HL-60/S4 (cell line): ENCODE measurements around the gene MOB3B.
"Not testable (repeated sequence)": the region's sequence is repeated elsewhere in the genome, so short reads cannot be mapped to it uniquely, and the experiment has no call there.

ENCODE experiments used
- in situ Hi-C: fragments of 300-500 bp; cut with MboI; formaldehyde crosslinking; loops from 2 replicates; pipeline ENCODE4 v1.14.3; 2022; ENCODE audit warnings: low sequenced_read_pairs

The MOB3B gene

DNA sequence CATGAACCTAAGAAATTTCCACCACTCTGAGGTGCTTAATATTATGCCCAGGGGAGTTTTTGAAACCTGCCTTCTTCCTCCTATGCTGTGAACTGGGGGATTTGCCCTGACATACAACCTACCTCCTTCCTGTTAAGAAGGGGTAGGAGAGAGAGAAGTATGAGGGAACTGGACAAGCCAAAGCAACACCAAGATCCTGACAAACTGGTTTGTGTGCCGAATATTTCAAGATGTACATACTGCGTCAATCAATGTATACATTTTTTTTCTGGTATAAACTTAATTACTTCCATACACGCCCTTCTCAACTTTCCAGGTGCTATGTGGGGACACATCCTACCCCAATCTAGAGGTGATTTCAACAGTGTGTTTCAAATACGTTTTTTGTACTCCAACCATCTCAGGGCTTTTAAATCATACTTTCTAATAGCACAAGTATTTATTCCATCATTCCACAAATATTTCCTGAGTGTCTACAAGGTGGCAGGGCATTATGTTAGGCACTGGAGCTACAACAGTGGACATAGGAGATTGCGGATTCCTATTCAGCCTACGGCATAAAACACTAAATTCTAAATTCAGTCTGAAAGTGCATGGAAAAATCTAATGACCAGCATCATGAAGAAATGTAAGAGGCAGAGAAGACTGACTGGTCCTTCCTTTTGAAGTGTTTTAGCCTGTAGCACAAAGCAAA is 75.6 kb downstream of the MOB3B start:
- in situ Hi-C loops: no loop called here

DNA sequence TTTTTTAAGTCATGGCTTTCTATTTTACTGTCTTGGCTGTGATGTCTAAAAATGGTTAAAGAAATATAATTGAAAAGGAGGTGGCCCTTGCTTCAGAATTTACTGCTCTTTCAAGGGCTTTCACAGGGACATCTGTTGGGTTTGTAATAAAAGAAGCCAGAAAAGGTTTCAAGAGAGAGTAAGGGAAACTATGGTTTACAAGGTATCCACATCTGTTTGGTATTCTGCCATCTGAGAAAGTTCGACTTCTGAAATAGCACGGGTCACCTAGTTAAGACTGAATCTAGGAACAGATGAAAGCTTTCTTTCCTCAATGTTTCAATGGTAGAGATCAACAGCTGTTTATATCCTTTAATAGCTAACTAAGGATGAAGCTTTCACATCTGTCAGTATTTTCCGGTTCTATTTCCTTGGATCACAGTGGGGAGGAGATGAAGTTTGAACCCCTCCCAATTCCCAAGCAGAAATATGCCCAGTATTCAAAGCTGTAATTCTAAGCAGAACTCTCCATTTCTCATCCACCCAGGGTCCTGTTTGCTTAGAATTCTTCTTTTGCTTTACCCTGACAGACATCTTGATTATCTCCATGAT is 78.3 kb downstream of the MOB3B start:
- in situ Hi-C loops: no loop called here

DNA sequence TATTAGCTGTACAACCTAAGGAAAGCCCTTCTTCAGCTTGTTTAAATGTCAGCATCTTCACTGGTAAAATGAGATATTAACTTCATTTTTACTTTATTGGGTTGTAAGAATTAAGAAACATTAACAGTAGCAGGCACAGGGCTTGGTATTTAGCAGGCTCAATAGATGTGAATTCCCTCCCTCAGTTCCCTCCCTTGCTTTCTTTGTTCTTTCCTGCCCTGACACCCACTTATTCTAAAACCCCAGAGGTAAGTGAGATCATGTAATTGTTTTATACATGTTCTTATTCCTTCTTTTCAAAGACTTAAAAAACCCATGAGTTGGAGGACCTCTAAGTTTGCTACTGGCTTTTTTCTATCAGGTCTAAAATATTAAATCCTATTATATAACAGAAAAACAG is 78.9 kb downstream of the MOB3B start:
- in situ Hi-C loops: no loop called here

DNA sequence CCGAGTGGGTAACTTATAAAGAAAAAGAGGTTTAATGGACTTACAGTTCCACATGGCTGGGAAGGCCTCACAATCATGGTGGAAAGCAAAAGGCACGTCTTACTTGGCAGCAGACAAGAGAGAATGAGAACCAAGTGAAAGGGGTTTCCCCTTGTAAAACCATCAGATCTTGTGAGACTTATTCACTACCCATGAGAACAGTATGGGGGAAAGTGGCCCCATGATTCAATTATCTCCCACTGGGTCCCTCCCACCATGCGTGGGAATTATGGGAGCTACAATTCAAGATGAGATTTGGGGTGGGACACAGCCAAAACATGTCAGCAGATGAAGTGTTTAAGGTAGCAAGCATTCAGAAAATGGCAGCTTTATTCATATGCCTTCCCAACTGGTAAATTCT is 81.3 kb downstream of the MOB3B start:
- in situ Hi-C loops: not testable (repeated sequence)

DNA sequence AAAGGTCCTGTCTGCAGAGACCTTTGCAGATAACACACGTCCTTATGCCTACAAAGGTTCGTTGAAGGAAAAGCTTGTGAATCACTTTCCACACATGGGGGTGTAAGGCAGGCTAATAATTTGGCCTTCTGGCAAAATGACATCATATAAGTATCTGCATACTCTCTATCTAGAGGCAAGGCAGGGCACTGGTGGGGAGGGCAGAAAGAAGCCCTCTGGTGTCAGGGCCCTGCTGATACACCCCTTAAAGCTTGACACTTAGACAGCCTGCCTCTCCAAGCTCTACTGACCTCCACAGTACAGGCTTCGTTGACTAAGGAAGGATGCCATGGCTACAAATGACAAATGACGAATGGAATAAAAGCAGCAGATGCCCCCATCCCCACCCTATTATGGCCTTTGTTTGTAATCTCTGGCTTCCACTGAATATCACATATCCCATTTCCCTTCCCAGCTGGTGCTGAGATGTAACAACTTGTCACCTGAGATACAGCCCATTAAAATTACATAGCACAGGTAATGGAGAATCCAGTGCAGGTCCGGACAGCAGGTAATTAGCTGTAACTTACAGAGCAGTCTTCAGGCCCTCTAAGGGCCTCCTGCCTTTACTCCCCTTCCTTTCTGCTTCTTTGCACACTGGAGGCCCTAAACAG is 82.5 kb downstream of the MOB3B start:
- in situ Hi-C loops: no loop called here

DNA sequence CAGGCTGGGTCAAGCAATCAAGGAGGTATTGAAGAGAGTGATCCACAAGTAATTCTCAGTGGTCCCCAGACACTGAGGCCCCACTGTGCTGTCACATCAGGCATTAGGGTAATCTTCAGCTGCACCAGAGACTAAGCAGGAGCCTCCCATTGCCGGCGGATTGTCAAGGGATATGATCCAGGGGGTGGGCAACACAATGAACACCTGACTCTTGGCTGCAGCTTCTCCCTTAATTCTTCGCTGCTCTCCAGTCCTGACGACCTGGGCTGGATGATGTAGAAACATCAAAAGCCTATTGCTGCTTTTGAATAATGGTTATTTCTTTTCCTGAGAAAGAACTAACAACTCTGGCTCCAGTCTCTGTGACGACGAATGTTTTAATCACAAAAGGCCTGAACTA is 83.9 kb downstream of the MOB3B start:
- in situ Hi-C loops: no loop called here

DNA sequence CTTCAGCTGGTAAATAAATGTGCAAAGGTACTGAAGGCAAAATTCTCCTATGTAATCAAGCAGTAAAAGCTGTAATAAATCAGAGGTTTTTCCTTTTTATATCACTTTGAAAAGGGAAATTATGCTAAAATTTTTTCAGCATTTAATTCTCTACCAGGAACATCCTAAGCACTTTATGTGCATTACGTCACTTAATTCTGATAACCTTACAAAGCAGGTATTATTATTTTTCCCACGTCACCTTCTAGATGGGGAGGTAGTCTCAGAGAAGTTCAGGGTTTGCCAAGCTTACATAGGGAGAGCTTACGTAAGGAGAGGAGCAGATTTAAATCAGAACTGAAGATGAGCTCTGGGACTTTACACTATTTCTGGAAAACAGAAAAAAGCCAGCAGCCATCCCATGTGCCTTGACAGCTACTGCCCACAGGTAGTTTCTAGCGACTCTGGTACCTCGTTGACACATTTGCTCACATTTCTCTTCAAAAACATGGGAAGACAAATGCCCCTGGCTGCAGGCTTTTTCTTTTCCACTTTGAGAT is 84.5 kb downstream of the MOB3B start:
- in situ Hi-C loops: no loop called here

DNA sequence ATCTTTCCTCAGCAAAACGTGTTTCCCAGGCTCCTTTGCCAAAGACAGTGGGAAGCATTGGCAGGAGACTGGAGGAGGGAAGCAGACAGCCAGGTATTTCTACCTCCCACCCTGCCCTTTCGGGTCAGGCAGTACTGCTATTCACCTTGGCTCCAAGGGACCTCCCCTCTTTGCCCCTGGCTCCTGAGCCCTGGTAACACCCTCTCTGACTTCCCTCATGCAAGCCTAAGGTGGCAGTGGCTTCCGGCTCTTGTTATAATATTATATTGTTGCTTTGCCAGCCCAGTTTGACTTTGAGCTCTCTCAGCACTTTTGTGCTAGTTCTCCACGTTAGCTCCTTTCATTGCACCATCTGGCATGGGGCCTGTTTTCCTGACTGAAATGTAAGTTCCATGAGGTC is 87.2 kb downstream of the MOB3B start:
- in situ Hi-C loops: no loop called here

DNA sequence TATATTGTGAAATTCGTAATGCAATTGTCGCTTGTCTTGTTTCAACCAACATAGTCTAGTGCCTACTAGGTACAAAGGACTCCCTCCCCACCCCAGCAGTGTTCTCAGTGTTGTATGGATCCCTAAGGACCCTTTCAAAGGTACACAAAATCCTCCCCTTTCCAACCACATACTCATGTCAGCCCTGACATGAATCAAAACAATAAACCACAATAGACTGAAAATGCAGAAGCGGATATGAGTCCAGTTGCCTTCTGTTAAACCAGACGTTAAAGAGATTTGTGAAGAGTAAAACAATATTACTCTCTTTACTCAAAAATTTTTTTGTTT is 87.9 kb downstream of the MOB3B start:
- in situ Hi-C loops: no loop called here

DNA sequence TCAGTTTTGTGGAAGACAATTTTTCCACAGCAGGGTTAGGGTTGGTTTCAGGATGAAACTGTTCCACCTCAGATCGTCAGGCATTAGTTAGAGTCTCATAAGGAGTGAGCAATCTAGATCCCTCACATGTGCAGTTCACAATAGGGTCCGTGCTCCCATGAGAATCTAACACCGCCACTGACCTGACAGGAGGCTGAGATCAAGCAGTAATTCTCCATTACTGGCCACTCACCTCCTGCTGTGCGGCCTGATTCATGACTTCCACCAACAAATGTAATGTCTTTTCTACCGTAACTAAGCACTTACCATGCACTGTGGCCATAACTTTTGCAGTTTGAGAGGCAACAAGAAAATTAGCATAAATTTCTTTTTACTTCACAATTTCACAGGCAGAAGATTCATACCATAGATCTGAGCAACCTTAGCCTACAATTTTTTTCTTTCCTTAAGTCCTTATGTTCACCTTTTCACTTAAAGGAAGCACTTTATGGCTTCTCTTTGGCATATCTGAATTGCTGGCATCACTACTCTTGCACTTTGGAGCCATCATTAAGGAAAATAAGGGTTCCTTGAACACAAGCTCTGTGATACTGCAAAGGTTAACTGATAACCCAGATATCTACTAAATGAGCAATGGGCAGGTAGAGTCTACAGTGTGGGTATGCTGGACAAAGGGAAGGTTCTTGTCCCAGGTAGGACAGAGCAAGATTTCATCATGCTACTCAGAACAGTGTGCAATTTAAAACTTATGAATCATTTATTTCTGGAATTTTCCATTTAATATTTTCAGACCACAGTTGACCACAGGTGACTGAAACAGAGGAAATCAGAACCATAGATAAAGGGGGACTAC is 88.5 kb downstream of the MOB3B start:
- in situ Hi-C loops: no loop called here

DNA sequence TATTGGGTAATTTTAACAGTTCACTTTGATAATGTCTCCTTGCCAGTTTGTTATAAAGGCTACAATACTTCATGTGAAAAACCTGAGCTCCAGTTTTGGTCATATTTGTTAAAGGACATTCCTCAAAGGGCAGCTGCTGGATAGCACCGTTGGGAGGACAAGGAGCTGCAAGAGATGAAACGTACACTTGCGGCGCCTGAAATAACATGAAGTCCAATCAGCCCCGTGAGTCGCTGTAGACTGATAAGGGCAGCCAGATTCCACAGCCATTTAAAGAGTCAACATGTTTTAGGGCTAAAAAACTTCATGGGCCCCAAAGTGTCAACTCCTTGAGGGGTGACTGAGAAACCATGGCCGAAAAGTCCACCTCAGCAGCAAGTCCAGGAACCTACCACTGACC is 91.1 kb downstream of the MOB3B start:
- in situ Hi-C loops: no loop called here

DNA sequence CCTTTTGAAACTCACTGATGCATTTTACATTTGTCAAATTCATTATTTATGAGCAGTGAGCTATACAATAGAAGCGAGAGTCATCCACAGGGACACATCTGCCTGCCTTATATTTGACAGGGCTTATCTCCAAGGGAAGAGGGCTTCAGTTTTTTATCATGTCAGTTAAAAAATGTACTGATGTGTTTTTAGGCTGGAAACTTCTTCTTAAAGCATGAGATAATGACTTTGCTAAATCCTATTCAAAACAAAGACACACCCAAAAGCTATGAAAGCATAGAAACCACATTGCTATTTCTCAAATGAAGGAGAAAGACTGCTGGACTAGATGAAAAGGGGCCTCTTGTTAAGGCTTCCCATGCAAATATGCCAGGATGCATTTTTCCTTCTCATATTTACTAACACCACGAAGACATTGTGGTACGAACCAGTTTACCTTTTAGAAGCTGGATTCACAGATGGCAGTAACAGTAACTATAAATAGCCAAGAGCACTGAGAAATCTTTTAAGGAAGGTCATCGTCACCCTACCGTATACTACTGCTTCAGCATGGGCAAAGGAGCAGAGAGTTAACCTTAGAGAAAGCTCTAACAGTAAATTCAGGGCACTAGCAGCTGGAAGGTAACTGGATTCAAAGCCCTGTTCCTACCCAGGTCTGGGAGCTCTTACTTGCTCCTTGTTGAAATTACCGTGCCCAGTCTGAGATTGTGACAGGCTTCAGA is 91.8 kb downstream of the MOB3B start:
- in situ Hi-C loops: no loop called here

DNA sequence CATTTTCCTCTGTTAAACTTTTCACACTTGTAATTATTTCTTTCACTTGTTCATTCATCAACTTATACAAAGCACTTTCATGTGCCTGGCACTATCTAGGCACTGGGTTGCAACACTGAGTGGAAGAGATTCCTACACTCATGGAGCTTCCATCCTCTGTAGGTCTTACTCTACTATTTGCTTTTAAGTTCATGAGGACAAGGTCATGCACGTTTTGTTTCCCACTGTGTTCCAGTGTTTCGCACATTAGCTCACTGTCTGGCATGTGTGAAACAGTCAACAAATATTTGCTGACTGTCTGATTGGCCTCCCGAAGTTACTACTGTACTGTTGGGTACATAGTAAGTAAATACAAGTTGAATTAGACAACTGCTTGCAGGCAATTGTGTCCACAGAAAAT is 93.4 kb downstream of the MOB3B start:
- in situ Hi-C loops: no loop called here

DNA sequence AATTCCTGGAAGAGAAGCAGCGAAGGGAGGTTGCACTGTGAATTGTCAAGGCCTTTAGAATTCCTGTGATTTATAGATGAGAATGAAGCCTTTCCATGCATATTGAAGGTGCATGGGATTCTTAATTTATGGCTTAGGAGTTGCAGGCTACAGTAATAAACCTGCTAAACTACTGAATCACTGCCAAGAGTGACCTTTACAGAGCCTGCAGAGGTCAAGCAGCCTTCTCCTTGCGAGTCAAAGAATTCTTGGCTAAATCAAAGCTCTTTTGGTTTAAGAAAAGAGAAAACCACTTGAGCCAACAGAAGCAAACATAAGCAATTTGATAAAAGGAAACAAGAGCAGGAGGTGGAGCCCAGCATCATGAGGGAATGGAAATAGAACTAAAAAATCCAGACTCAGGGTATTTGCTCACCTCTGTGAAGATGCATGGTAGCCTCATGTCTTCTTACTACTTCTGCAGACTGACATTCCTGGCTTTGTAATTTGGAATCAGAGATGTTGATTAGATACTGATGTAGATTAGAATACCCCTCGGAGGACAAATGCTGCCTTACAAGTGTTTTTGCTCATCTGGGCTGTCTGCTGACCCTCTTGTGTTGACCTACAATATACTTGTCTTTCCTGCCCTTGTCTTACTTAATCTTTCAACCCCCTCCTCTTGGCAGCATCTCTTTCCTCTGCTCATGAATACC is 95.8 kb downstream of the MOB3B start:
- in situ Hi-C loops: no loop called here

DNA sequence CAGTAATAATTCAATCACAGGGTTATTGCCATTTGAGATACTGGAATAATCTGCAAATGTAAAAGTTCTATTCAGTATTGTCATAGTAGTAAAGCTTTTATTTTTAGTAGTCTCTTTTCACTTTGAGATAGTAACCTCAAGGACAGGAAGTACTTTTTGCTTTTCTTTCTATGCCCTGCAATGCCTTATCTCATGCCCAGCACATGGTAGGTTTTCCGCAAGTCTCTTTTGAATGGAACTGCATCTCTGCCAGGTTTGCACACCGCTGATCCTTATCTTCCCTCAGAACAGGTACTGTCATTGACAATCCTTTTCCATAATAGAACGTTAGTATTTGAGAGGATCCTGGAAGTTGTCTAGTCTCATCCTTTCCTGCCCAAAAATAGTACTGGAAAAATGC is 97.3 kb downstream of the MOB3B start:
- in situ Hi-C loops: no loop called here

DNA sequence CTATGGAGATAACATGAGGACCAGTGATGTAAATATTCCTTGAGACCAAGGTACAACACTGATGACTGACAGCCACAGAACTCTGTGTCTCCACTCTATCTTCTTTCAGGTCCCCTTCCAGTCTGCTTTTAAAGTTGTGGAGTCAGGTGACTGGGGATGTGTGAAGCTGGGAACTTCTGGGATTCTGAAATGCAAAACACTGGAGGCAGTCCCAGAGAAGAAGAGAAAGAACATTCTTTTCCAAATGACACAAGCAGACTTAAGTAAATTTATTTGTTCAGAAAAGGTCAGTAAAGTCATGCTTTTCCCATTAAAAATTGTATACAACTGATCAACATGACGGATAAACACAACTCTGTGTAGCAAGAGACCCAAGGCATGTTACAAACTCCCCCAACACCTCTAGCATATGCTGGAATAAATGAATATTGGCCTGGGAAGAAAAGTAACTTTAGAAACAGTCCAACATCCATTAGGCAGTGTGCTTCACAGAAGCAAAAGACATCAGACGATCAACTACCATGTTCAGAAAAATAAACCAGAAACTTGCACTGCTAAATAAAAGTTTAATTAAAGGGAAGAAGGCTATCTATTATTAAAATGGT is 98.0 kb downstream of the MOB3B start:
- in situ Hi-C loops: no loop called here

DNA sequence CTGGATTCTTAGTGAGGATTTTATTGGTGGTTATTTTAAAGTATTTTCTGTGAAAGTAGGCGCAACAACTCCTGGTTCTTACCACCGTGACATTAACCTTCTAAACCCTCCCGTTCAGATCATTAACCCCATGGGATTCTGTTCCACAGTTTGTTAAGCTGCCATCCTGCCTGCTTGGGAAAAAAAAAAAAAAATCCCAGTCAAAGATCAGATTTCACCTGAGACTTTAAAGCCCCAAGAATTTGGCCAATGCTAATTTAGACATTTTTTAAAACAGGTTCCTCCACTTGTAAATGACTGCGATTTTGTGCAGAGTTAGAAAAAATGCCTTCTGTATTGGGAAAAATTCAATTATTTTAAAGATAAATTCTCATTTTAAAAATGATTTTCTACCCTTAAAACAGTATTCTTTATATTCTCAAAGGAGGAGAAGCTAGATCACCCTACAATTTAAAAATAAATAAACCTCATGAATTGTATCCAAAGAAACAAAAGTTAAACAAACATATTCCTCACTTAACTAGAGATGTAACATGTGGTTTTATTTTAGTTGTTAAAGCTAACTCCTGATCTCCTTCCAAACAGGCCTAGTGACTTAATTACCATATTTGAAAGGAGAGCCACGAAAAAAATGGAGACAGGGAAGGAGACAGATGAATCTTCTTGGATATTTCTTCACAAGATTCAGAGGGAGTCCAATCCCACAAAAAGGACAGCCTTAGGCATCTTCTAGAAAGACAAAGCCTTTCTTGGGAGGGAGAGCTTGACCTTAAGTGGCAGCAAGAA is 98.7 kb downstream of the MOB3B start:
- in situ Hi-C loops: no loop called here

DNA sequence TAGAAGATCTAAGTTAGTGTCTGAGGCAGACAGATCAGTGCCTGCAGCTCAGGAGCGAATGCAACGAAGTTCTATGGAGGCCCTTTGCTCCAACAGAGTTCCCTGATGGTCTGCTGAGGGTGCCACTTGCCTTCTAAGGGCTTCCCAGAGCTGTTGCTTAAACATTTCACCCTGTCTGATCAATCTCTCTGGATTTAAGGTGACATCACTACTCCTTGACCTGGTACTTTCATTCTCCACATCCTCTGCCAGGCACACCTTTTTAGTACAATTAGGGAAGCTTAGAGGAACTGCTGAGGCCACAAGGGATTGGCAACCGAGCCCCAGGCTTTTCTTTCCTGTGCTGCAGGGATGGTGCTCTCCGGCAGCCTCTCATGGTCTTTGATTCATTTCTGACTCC is 99.7 kb downstream of the MOB3B start:
- in situ Hi-C loops: no loop called here

DNA sequence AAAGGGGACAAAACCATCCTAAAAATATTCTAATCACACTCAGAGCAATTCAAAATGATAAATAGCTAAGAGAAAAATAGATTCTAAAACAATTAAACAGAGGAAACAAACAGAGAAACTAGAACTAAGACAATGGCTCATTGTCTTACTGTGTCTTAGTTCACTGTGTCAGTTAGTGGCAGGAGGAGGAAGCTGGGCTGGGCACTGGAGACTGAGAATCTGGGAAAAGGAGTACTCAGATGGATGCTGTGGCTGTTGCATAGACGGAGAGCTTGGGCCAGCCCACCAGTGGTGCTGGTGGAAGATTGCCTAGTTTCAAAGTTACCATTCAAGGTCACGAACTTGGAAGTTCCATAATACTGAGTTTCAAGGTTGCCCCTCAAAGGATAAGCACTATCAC is 100.2 kb downstream of the MOB3B start:
- in situ Hi-C loops: no loop called here
